Activated effector memory CD4-positive, alpha-beta T cell treated with Interleukin-2 at 50 U/mL for 16 hours (primary cell): ENCODE results near the gene CTU2.
A peak's percentile ranks its signal among the peaks of the same experiment; 100 is the strongest.

Experiments
- DNase-seq: peaks from one replicate; pipeline ENCODE4 v3.0.0-alpha.2; 2020

The CTU2 gene

GRCh38 chr16:88747588-88748301 lies 41.4 kb downstream of the CTU2 start:
- no peak for DNase-seq

GRCh38 chr16:88748364-88748763 lies 42.1 kb downstream of the CTU2 start:
- DNase-seq = no peak

- DNase-seq = no peak
These were observed 43.1 kb downstream of the CTU2 start for GRCh38 chr16:88749358-88749757.

GRCh38 chr16:88750854-88751253 lies 44.6 kb downstream of the CTU2 start:
- no peak for DNase-seq

- DNase-seq = no peak
These were observed 46.2 kb downstream of the CTU2 start for GRCh38 chr16:88752386-88753002.

GRCh38 chr16:88753191-88753590 lies 46.9 kb downstream of the CTU2 start:
- DNase-seq = no peak

- no peak for DNase-seq
These were observed 47.3 kb downstream of the CTU2 start for GRCh38 chr16:88753602-88754001.

GRCh38 chr16:88754109-88754911 lies 48.0 kb downstream of the CTU2 start:
- no peak for DNase-seq

GRCh38 chr16:88754912-88755744 lies 48.8 kb downstream of the CTU2 start:
- no peak for DNase-seq

GRCh38 chr16:88755745-88756443 lies 49.6 kb downstream of the CTU2 start:
- DNase-seq = no peak

GRCh38 chr16:88758227-88758943 lies 52.1 kb downstream of the CTU2 start:
- DNase-seq = no peak

GRCh38 chr16:88758944-88759244 lies 52.6 kb downstream of the CTU2 start:
- DNase-seq = no peak

- peak; percentile 58 for DNase-seq
These were observed 53.1 kb downstream of the CTU2 start for GRCh38 chr16:88759245-88759975.

- DNase-seq = no peak
These were observed 53.7 kb downstream of the CTU2 start for GRCh38 chr16:88759976-88760350.

GRCh38 chr16:88760424-88761142 lies 54.3 kb downstream of the CTU2 start:
- no peak for DNase-seq

GRCh38 chr16:88761143-88761534 lies 54.8 kb downstream of the CTU2 start:
- no peak for DNase-seq

- DNase-seq = no peak
These were observed 55.5 kb downstream of the CTU2 start for GRCh38 chr16:88761830-88762229.

GRCh38 chr16:88762258-88762870 lies 56.1 kb downstream of the CTU2 start:
- no peak for DNase-seq

- no peak for DNase-seq
These were observed 56.6 kb downstream of the CTU2 start for GRCh38 chr16:88762941-88763340.

- no peak for DNase-seq
These were observed 57.3 kb downstream of the CTU2 start for GRCh38 chr16:88763502-88764053.
